Measurements from ENCODE around the gene GUCY2D. TPM values are rescaled to one million over a fixed set of nuclear protein-coding genes. Genes with fewer than 3 reads are reported as not detected.

Gene GUCY2D
- total RNA-seq, 4 donors from 2014 or later: 0.14 TPM; not detected in 3

- Histone ChIP-seq H3K27ac (no peak overlapping the region), H3K27me3 (no peaks in the 10 kb centered on the region)
These were observed 13.7 kb downstream of the GUCY2D start for GRCh38 chr17:8015957-8016631.

GRCh38 chr17:8016632-8017424 is 14.4 kb downstream of the GUCY2D start:
- H3K4me3 ChIP-seq: peak overlapping the region in 1 of 2 donors; percentile 12
- H3K4me1 ChIP-seq: peaks cover 0 to 8% of the 10 kb centered on the region in 2 donors
- intact Hi-C loops (cut with DNase I; ENCODE audit: low total_unique reads): no loop called here
- H3K27ac ChIP-seq: no peak overlapping the region
- no peak for DNase-seq
- H3K9me3 ChIP-seq: no peaks in the 10 kb centered on the region
- no peaks in the 10 kb centered on the region for H3K27me3 ChIP-seq
- H3K36me3 ChIP-seq: no peaks in the 10 kb centered on the region
- TF ChIP-seq CTCF (IDR thresholded peaks at IDR 0.05): peak in 2 of 4 experiments; percentile 14
- no peak for TF ChIP-seq POLR2A (IDR thresholded peaks at IDR 0.05)

More at GRCh38 chr17:8015957-8016631, 13.7 kb downstream of the GUCY2D start:
- Histone ChIP-seq H3K4me1 (peaks cover 0 to 8% of the 10 kb centered on the region in 2 donors), H3K9me3 (no peaks in the 10 kb centered on the region), H3K4me3 (peak overlapping the region; percentile 12 to 24), H3K36me3 (no peaks in the 10 kb centered on the region)
- intact Hi-C loops (cut with DNase I; ENCODE audit: low total_unique reads): no loop called here
- no peak for TF ChIP-seq POLR2A (IDR thresholded peaks at IDR 0.05)
- TF ChIP-seq CTCF (IDR thresholded peaks at IDR 0.05): no peak
- no peak for DNase-seq

GRCh38 chr17:8018436-8018835 is 16.0 kb downstream of the GUCY2D start:
- Histone ChIP-seq H3K4me3 (no peak overlapping the region), H3K4me1 (peaks cover 0 to 8% of the 10 kb centered on the region in 2 donors), H3K27me3 (no peaks in the 10 kb centered on the region), H3K36me3 (no peaks in the 10 kb centered on the region), H3K9me3 (no peaks in the 10 kb centered on the region), H3K27ac (no peak overlapping the region)
- no peak for TF ChIP-seq CTCF (IDR thresholded peaks at IDR 0.05)
- no peak for TF ChIP-seq POLR2A (IDR thresholded peaks at IDR 0.05)
- DNase-seq: no peak
- intact Hi-C loops (cut with DNase I; ENCODE audit: low total_unique reads): no loop called here

GRCh38 chr17:8019166-8019565 is 16.8 kb downstream of the GUCY2D start:
- TF ChIP-seq CTCF (IDR thresholded peaks at IDR 0.05): no peak
- no peak for TF ChIP-seq POLR2A (IDR thresholded peaks at IDR 0.05)
- no peak overlapping the region for H3K4me3 ChIP-seq
- H3K36me3 ChIP-seq: no peaks in the 10 kb centered on the region
- H3K4me1 ChIP-seq: peaks cover 0 to 8% of the 10 kb centered on the region in 2 donors
- no peaks in the 10 kb centered on the region for H3K27me3 ChIP-seq
- no peak overlapping the region for H3K27ac ChIP-seq
- no peak for DNase-seq
- H3K9me3 ChIP-seq: no peaks in the 10 kb centered on the region
- intact Hi-C loops (cut with DNase I; ENCODE audit: low total_unique reads): no loop called here
